Measurements from ENCODE around the gene FNIP2. TPM values are rescaled to one million over a fixed set of nuclear protein-coding genes. Genes with fewer than 3 reads are reported as not detected.
A peak's percentile ranks its signal among the peaks of the same experiment; 100 is the strongest.
"Not testable (repeated sequence)": the region's sequence is repeated elsewhere in the genome, so short reads cannot be mapped to it uniquely, and the experiment has no call there.

FNIP2 gene
- total RNA-seq, 1 experiment from 2014 or later: 5.2 TPM

- intact Hi-C loops (cut with micrococcal nuclease): no loop called here
- Histone ChIP-seq H3K4me1 (ENCODE audit: insufficient read depth, low read length) (peaks cover 6% of the 10 kb centered on the region), H3K79me2 (ENCODE audit: low read length) (no peaks in the 10 kb centered on the region), H3K9me2 (replicated peaks; ENCODE audit: low read length) (no peaks in the 10 kb centered on the region), H4K20me1 (ENCODE audit: low read length) (no peaks in the 10 kb centered on the region), H3F3A (ENCODE audit: low read length, unreplicated experiment) (no peaks in the 10 kb centered on the region), H3K27ac (ENCODE audit: low read length) (no peak overlapping the region), H3K36me3 (ENCODE audit: low read depth, low read length) (no peaks in the 10 kb centered on the region), H2AFZ (ENCODE audit: low read length) (no peak overlapping the region), H3K4me3 (ENCODE audit: low read length) (no peak overlapping the region), H3K9me3 (ENCODE audit: low read length) (no peaks in the 10 kb centered on the region), H3K9ac (ENCODE audit: low read length) (no peak overlapping the region), H3K4me2 (ENCODE audit: low read length) (no peak overlapping the region), H3K27me3 (ENCODE audit: low read length) (no peaks in the 10 kb centered on the region)
- no TSS peak for BruUV-seq (replicated peaks)
- ChIA-PET POLR2A (ENCODE audit: unreplicated experiment) (no interaction called here), CTCF (no interaction called here)
- no peak for ATAC-seq
- TF ChIP-seq CTCF (conservative IDR thresholded peaks at IDR 0.05; ENCODE audit: low read depth, low read length) (no peak), EZH2phosphoT487 (IDR thresholded peaks at IDR 0.05; ENCODE audit: borderline replicate concordance, low read length) (no peak), EZH2 (IDR thresholded peaks at IDR 0.05; ENCODE audit: low read length, unreplicated experiment) (no peak)
- no peak for DNase-seq
These were observed 126.0 kb downstream of the FNIP2 start for GRCh38 chr4:158894826-158895225.

GRCh38 chr4:158895797-158896576 is 127.2 kb downstream of the FNIP2 start:
- CTCF ChIA-PET: no interaction called here
- intact Hi-C loops (cut with micrococcal nuclease): no loop called here
- no peak overlapping the region for H3K9ac ChIP-seq (ENCODE audit: low read length)

GRCh38 chr4:158896577-158897238 is 127.9 kb downstream of the FNIP2 start:
- intact Hi-C loops (cut with micrococcal nuclease); BruUV-seq (replicated peaks); H2AFZ ChIP-seq (ENCODE audit: low read length); H3K36me3 ChIP-seq (ENCODE audit: low read depth, low read length); H3K4me3 ChIP-seq (ENCODE audit: low read length); H3K4me1 ChIP-seq (ENCODE audit: insufficient read depth, low read length); CTCF ChIA-PET; H3K27me3 ChIP-seq (ENCODE audit: low read length); H4K20me1 ChIP-seq (ENCODE audit: low read length); H3F3A ChIP-seq (ENCODE audit: low read length, unreplicated experiment); H3K4me2 ChIP-seq (ENCODE audit: low read length); DNase-seq; H3K9me3 ChIP-seq (ENCODE audit: low read length); H3K27ac ChIP-seq (ENCODE audit: low read length); H3K9me2 ChIP-seq (replicated peaks; ENCODE audit: low read length); H3K79me2 ChIP-seq (ENCODE audit: low read length); H3K9ac ChIP-seq (ENCODE audit: low read length); ATAC-seq; POLR2A ChIA-PET (ENCODE audit: unreplicated experiment): not testable (repeated sequence)

More at GRCh38 chr4:158895797-158896576, 127.2 kb downstream of the FNIP2 start:
- H3K36me3 ChIP-seq (ENCODE audit: low read depth, low read length): no peaks in the 10 kb centered on the region
- BruUV-seq (replicated peaks): no TSS peak
- H3K4me2 ChIP-seq (ENCODE audit: low read length): no peak overlapping the region
- peaks cover 6% of the 10 kb centered on the region for H3K4me1 ChIP-seq (ENCODE audit: insufficient read depth, low read length)
- H3F3A ChIP-seq (ENCODE audit: low read length, unreplicated experiment): no peaks in the 10 kb centered on the region
- peak; percentile 78 for ATAC-seq
- no peaks in the 10 kb centered on the region for H3K9me2 ChIP-seq (replicated peaks; ENCODE audit: low read length)
- POLR2A ChIA-PET (ENCODE audit: unreplicated experiment): interaction anchor here (0.5 kb wide), 1 partner anchor 58 kb away, joined by 23 read pairs; no protein-coding TSS in a partner anchor
- peak; percentile 32 for DNase-seq
- H3K79me2 ChIP-seq (ENCODE audit: low read length): no peaks in the 10 kb centered on the region
- no peak overlapping the region for H2AFZ ChIP-seq (ENCODE audit: low read length)
- no peak for TF ChIP-seq EZH2 (IDR thresholded peaks at IDR 0.05; ENCODE audit: low read length, unreplicated experiment)
- TF ChIP-seq EZH2phosphoT487 (IDR thresholded peaks at IDR 0.05; ENCODE audit: borderline replicate concordance, low read length): no peak
- TF ChIP-seq CTCF (conservative IDR thresholded peaks at IDR 0.05; ENCODE audit: low read depth, low read length): peak; percentile 43; the same call in 1 of the 2 replicates
- no peak overlapping the region for H3K4me3 ChIP-seq (ENCODE audit: low read length)
- H3K27ac ChIP-seq (ENCODE audit: low read length): no peak overlapping the region
- no peaks in the 10 kb centered on the region for H3K9me3 ChIP-seq (ENCODE audit: low read length)
- no peaks in the 10 kb centered on the region for H3K27me3 ChIP-seq (ENCODE audit: low read length)
- H4K20me1 ChIP-seq (ENCODE audit: low read length): no peaks in the 10 kb centered on the region

- BruUV-seq (replicated peaks); H3F3A ChIP-seq (ENCODE audit: low read length, unreplicated experiment); H3K9me3 ChIP-seq (ENCODE audit: low read length); H3K4me3 ChIP-seq (ENCODE audit: low read length); ATAC-seq; intact Hi-C loops (cut with micrococcal nuclease); CTCF ChIA-PET; H2AFZ ChIP-seq (ENCODE audit: low read length); H3K27ac ChIP-seq (ENCODE audit: low read length); H3K36me3 ChIP-seq (ENCODE audit: low read depth, low read length); H4K20me1 ChIP-seq (ENCODE audit: low read length); H3K9me2 ChIP-seq (replicated peaks; ENCODE audit: low read length); H3K4me2 ChIP-seq (ENCODE audit: low read length); POLR2A ChIA-PET (ENCODE audit: unreplicated experiment); H3K27me3 ChIP-seq (ENCODE audit: low read length); H3K79me2 ChIP-seq (ENCODE audit: low read length); DNase-seq; H3K9ac ChIP-seq (ENCODE audit: low read length): not testable (repeated sequence)
- H3K4me1 ChIP-seq (ENCODE audit: insufficient read depth, low read length): peaks cover 18% of the 10 kb centered on the region
These were observed 131.6 kb downstream of the FNIP2 start for GRCh38 chr4:158900408-158900807.

Measured in PC-3 (cell line).